Type B pancreatic cell (in vitro differentiated cells): ENCODE results near the gene FRMD1. TPM values are rescaled to one million over a fixed set of nuclear protein-coding genes. Genes with fewer than 3 reads are reported as not detected.
A peak's percentile ranks its signal among the peaks of the same experiment; 100 is the strongest.

Experiments used
- DNase-seq: peaks from one replicate; pipeline ENCODE4 v3.0.0; 2021; ENCODE audit warnings: mixed read lengths; ENCODE audit not compliant: unreplicated experiment; ENCODE audit errors: extremely low spot score
- H3K27ac Mint-ChIP-seq: 2 replicates; pipeline ENCODE4 v1.8.0; 2021; ENCODE audit warnings: mild to moderate bottlenecking, mixed read lengths
- H3K27me3 Mint-ChIP-seq: 2 replicates; pipeline ENCODE4 v1.8.0; 2021; ENCODE audit warnings: mixed read lengths
- H3K36me3 Mint-ChIP-seq: 2 replicates; pipeline ENCODE4 v1.8.0; 2021; ENCODE audit warnings: mixed read lengths
- H3K4me1 Mint-ChIP-seq: one replicate; pipeline ENCODE4 v1.8.0; 2021; ENCODE audit warnings: mixed read lengths; ENCODE audit not compliant: unreplicated experiment
- H3K4me3 Mint-ChIP-seq: 2 replicates; pipeline ENCODE4 v1.8.0; 2021; ENCODE audit warnings: mild to moderate bottlenecking, mixed read lengths
- H3K9me3 Mint-ChIP-seq: 2 replicates; pipeline ENCODE4 v1.8.0; 2021; ENCODE audit warnings: mixed read lengths
- total RNA-seq: library from RNA; stranded (reverse); gene quantifications from 2 replicates; pipeline ENCODE4 v1.2.1, GENCODE V29; 2021; ENCODE audit warnings: low replicate concordance
- TF ChIP-seq, protein P1 (sequence below): fragments of 200-600 bp; sonication (generic); conservative IDR thresholded peaks from 2 replicates; pipeline ENCODE4 v1.5.0; 2021; ENCODE audit warnings: antibody characterized with exemption, mild to moderate bottlenecking

The FRMD1 gene
- total RNA-seq, 1 donor from 2014 or later, result 0.17 TPM

DNA sequence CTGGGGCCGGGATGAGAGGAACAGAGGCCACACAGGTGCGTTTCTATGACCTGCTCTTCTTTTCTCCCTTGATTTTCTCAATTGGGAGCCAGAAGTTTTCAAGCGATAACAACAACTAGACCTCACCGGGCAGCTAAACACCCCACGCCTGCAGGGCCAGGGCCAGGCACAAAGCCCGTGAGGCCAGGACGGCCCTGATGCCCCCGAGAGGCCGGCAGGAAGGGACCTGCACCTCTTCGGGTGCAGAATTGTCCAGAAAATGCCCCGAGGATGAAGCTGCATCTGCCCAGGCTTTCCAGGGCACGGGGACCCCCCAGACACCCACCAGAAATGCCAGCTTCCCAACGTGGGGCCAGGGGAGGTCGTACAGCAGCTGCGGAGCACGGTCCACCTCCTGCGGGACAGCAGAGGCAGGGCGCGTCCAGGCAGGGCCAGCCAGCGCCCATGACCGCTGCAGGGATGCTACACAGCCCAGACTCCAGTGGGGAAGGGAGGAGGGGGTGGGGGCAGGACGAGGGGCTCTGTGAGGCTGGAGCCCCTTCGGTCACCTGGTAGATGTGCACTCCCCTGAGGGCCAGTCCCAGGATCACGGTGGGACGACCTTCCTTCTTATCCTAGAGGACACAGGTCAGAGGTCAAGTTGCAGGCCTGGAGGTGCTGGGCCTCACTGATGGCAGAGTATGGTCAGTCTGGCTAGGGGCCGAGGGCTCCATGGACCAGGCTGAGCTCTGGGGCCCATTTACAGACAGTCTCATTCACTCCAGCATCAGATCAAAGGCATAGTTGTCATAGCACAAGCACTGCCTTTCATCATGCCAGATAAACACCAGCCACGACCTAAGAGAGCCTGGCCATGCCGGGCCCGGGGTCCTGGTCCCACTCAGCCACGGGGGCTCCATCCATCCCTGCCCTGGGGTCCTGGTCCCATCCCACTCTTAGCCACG lies 16.4 kb downstream of the FRMD1 start:
- Mint-ChIP-seq H3K36me3 (no peaks in the 10 kb centered on the region), H3K27me3 (peaks cover 4% of the 10 kb centered on the region), H3K9me3 (no peaks in the 10 kb centered on the region)

DNA sequence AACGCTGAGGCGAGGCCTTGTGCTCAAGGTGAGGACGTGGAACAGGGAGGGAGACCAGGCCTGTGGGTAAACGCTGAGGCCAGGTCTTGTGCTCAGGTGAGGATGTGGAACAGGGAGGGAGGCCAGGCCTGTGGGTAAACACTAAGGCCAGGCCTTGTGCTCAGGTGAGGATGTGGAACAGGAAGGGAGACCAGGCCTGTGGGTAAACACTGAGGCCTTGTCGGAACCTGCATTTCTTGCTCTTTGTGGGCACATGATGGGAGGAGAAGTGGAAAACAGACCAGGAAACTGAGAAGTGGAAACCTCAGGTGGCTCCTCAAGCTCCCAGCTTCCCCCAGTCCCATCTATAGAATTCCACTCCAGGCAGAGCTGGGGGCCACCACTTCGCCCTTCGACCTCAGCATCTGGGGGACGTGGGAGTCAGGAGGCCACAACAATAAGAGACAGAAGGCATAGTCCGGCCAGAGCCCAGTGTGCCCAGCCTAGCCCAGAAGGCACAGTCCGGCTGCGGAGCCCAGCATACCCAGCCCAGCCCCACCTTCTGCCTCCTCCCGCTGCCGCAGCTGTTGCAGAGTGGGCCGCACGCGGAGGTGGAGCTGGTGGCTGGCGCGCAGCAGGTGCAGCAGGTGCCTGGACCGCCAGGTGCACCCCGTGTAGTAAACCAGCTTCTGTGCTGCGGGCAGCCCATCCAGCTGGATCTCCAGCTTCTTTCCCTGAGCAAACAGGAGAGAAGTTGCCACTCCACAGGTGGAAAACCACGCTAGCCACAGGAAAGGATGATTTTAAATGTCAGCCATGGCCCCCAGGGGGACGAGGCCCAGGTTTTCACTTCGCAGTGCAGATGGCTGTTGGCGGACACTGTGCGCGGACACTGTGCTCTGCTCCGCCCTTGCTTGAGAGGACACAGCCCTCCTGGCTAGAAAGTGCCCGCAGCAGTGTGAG lies 17.5 kb downstream of the FRMD1 start:
- TF ChIP-seq, protein P1, sequence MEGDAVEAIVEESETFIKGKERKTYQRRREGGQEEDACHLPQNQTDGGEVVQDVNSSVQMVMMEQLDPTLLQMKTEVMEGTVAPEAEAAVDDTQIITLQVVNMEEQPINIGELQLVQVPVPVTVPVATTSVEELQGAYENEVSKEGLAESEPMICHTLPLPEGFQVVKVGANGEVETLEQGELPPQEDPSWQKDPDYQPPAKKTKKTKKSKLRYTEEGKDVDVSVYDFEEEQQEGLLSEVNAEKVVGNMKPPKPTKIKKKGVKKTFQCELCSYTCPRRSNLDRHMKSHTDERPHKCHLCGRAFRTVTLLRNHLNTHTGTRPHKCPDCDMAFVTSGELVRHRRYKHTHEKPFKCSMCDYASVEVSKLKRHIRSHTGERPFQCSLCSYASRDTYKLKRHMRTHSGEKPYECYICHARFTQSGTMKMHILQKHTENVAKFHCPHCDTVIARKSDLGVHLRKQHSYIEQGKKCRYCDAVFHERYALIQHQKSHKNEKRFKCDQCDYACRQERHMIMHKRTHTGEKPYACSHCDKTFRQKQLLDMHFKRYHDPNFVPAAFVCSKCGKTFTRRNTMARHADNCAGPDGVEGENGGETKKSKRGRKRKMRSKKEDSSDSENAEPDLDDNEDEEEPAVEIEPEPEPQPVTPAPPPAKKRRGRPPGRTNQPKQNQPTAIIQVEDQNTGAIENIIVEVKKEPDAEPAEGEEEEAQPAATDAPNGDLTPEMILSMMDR, result no peak
- Mint-ChIP-seq H3K9me3 (no peaks in the 10 kb centered on the region), H3K27ac (no peak overlapping the region)

More for the DNA sequence above, 16.4 kb downstream of the FRMD1 start:
- DNase-seq, result no peak
- H3K4me3 Mint-ChIP-seq, result no peak overlapping the region
- H3K4me1 Mint-ChIP-seq, result peaks cover 3% of the 10 kb centered on the region
- TF ChIP-seq, protein P1, result no peak
- H3K27ac Mint-ChIP-seq, result no peak overlapping the region

DNA sequence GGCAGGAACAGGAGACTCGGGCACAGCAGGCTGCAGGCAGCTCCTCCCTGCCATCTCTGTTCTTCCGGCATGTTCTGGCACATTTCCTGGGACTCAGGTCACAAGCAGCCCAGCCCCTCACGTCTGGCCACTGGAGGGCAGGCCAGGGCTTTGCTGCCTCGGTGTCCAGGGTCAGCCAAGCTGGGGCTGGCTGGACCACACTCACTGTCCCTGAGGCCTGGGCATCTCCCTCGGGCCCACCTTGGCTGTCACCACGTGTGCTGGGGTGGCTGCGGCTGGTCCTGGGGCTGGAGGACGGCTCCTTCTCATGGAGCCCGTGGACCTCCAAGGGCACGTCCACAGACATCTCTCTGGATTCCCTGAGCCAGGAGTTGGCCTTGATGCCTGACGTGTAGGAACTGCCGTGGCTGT lies 18.5 kb downstream of the FRMD1 start:
- Mint-ChIP-seq H3K4me3 (no peak overlapping the region), H3K4me1 (no peaks in the 10 kb centered on the region), H3K27me3 (peaks cover 2% of the 10 kb centered on the region), H3K9me3 (no peaks in the 10 kb centered on the region), H3K36me3 (no peaks in the 10 kb centered on the region), H3K27ac (no peak overlapping the region)
- TF ChIP-seq, protein P1, result peak; percentile 75
- DNase-seq, result no peak

More for the DNA sequence above, 17.5 kb downstream of the FRMD1 start:
- no peaks in the 10 kb centered on the region for H3K36me3 Mint-ChIP-seq
- H3K27me3 Mint-ChIP-seq, result peaks cover 4% of the 10 kb centered on the region
- no peaks in the 10 kb centered on the region for H3K4me1 Mint-ChIP-seq
- H3K4me3 Mint-ChIP-seq, result no peak overlapping the region
- DNase-seq, result no peak

DNA sequence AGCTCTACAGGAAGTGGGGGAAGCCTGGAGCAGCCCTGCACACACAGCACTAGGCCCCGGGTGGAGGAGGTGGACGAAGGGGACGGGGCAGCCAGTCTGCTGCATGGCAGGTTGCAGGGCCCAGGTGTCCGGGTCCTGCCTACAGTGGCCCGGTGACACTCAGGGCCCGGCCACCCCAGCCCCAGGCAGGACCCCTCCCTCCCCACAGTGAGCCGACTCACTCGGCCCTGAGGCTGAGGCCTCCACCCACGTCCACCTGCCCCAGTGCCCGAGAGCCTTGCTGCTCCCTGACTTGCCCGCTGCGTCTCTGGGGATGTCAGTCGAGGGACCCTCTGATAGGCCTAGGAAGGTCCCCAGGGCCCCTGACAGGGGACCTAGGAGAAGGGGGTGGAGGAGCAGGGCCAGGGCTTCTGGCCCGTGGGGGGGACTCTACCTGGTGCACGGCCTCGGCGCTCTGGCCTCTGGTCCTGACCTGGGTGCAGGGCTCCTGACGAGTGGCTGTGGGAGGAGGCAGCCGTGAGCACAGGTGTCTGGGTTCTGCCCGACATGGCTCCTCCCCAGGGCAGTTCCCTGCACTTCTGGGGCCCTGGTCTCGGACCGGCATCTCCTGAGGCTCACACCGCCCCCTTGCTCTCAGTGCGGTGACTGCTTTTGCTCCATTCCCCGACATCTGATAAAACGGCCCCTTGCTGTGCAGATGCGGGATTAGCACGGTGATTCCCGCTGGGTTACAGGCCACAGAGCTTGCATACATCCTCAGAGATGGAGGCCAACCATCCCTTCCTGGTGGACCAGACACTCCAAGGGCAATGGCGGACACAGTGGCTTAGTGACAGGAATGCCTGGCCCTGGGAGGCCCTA lies 20.1 kb downstream of the FRMD1 start:
- H3K4me1 Mint-ChIP-seq, result no peaks in the 10 kb centered on the region
- H3K4me3 Mint-ChIP-seq, result no peak overlapping the region
- H3K36me3 Mint-ChIP-seq, result no peaks in the 10 kb centered on the region
- H3K27ac Mint-ChIP-seq, result no peak overlapping the region
- DNase-seq, result no peak
- no peaks in the 10 kb centered on the region for H3K9me3 Mint-ChIP-seq
- no peaks in the 10 kb centered on the region for H3K27me3 Mint-ChIP-seq
- TF ChIP-seq, protein P1, result no peak

DNA sequence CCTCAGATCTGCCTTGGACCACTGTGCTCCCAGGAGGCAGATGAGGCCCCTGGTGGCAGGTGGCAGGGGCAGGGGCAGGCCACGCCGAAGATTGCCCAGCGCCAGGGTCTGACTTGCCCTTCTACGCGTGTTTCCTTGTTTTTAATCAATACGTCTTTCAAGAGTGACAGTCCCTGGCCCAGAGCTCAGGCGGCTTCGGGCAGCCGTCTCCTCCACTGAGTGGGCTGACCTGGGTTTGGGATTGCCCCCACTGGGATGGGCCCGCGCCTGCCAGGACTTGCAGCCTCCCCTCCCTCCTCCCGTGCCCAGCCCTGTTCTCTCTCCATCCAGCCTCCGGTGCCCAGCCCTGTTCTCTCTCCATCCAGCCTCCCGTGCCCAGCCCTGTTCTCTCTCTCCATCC lies 21.2 kb downstream of the FRMD1 start:
- no peaks in the 10 kb centered on the region for H3K4me1 Mint-ChIP-seq
- TF ChIP-seq, protein P1, result no peak
- DNase-seq, result no peak
- H3K4me3 Mint-ChIP-seq, result no peak overlapping the region
- no peaks in the 10 kb centered on the region for H3K36me3 Mint-ChIP-seq
- no peaks in the 10 kb centered on the region for H3K27me3 Mint-ChIP-seq
- no peak overlapping the region for H3K27ac Mint-ChIP-seq
- H3K9me3 Mint-ChIP-seq, result no peaks in the 10 kb centered on the region
